Astrocyte of the spinal cord (primary cell): ENCODE results near the gene HERPUD1.

Source experiments
- DNase-seq: peaks from one replicate; pipeline ENCODE4 v3.0.0; 2011; ENCODE audit warnings: low read depth, low spot score
- H3K4me3 ChIP-seq: 2 replicates; pipeline ENCODE4 v1.5.1; 2011; ENCODE audit warnings: low read depth, mild to moderate bottlenecking, low read length, moderate library complexity
- CTCF ChIP-seq: IDR thresholded peaks from 2 replicates; pipeline ENCODE4 v1.5.1; 2012; ENCODE audit warnings: low read depth, mild to moderate bottlenecking, low read length, inconsistent platforms
- in situ Hi-C: cut with HindIII; loops from 2 replicates; pipeline ENCODE4 v1.10.0; 2017; ENCODE audit warnings: low sequenced_read_pairs

Gene HERPUD1

GRCh38 chr16:56948234-56948633, 16.3 kb downstream of the HERPUD1 start:
- TF ChIP-seq CTCF = no peak
- no peak overlapping the region for H3K4me3 ChIP-seq
- DNase-seq = no peak
- in situ Hi-C loops = no loop called here

- no peak for TF ChIP-seq CTCF
- in situ Hi-C loops = no loop called here
- no peak for DNase-seq
- no peak overlapping the region for H3K4me3 ChIP-seq
Observed at GRCh38 chr16:56950051-56950450, 18.1 kb downstream of the HERPUD1 start.

- H3K4me3 ChIP-seq = no peak overlapping the region
- TF ChIP-seq CTCF = no peak
- in situ Hi-C loops = no loop called here
- DNase-seq = no peak
Observed at GRCh38 chr16:56950455-56950854, 18.5 kb downstream of the HERPUD1 start.

- peak; percentile 77 for TF ChIP-seq CTCF
- in situ Hi-C loops = no loop called here
- no peak overlapping the region for H3K4me3 ChIP-seq
- DNase-seq = peak; percentile 42
Observed at GRCh38 chr16:56950881-56951771, 19.2 kb downstream of the HERPUD1 start.

- in situ Hi-C loops = no loop called here
- no peak overlapping the region for H3K4me3 ChIP-seq
- no peak for TF ChIP-seq CTCF
- DNase-seq = no peak
Observed at GRCh38 chr16:56953006-56953405, 21.1 kb downstream of the HERPUD1 start.

- in situ Hi-C loops = no loop called here
- DNase-seq = no peak
- TF ChIP-seq CTCF = no peak
- no peak overlapping the region for H3K4me3 ChIP-seq
Observed at GRCh38 chr16:56956076-56956475, 24.1 kb downstream of the HERPUD1 start.
